GM21576 (cell line): Measurements from ENCODE around the gene DNAJC28.
"Not testable (repeated sequence)": the region's sequence is repeated elsewhere in the genome, so short reads cannot be mapped to it uniquely, and the experiment has no call there.

ENCODE experiments used
- ATAC-seq: cut with Tn5 transposase; IDR thresholded peaks from one replicate; pipeline ENCODE4 v1.9.1; 2021; ENCODE audit warnings: mild to moderate bottlenecking, moderate library complexity; ENCODE audit not compliant: unreplicated experiment

DNAJC28 gene, protein sequence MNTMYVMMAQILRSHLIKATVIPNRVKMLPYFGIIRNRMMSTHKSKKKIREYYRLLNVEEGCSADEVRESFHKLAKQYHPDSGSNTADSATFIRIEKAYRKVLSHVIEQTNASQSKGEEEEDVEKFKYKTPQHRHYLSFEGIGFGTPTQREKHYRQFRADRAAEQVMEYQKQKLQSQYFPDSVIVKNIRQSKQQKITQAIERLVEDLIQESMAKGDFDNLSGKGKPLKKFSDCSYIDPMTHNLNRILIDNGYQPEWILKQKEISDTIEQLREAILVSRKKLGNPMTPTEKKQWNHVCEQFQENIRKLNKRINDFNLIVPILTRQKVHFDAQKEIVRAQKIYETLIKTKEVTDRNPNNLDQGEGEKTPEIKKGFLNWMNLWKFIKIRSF

DNA sequence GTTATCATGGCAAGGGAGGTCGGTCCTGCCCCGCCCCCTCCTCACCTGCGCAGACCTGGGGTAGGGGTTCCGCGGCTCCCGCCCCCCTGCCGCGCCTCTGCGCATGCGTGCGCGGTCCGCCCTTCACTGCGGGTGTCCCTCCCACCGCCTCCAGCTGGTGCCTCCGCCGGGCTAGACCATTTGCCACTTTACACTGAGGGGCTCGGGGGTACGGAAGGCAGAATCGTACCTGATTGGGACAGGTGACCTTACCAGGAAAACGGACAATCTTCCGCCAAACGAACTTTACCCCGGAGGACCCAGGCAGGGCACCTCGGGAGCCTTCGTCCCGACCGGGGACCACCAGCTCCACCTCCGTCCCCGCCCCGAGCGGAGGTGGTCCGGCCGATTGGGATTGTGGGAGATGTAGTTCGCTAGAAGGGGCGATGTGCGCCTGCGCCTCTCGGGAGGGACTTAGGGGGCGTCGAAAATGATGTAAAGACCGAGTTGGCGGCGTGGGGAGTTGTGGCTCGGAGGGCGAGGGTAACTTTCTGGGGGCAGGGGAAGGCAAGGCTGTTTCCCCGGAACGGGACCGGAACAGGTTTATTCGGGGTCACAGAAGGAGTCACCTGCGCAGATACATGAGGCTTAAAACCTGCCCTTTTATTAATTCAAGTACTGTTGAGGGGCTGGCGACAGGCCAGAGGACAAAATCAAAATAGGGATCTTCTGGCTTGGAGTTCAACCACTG, at the start of gene DNAJC28:
Gene DNAJC28 (minus strand): TSS at position 344 of the 730 bp plus-strand sequence. CDS start 2,323 bp downstream, outside the sequence.
- peak; percentile 97 for ATAC-seq

DNA sequence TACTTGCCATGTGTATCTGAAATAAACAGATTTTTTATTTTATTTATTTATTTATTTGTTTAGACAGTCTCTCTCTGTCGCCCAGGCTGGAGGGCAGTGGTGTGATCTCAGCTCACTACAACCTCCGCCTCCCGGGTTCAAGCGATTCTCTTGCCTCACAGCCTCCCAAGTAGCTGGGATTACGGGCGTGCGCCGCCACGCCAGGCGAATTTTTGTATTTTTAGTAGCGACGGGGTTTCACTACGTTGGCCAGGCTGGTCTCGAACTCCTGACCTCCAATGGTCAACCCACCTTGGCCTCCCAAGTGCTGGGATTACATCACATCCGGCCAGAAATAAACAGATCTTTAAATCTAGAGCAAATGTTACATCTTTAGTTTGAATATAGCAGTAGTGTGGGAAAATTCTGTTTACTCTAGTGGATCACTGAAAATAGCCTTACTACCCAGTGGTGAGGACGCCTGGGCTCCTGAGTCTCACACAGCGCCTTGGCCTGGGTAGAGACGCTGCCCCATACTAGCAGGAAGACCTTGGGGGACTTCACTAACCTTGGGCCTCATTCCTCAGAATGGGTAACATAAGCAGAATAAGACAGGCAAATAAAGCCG, 49.7 kb upstream of the DNAJC28 start:
- ATAC-seq, result no peak

DNA sequence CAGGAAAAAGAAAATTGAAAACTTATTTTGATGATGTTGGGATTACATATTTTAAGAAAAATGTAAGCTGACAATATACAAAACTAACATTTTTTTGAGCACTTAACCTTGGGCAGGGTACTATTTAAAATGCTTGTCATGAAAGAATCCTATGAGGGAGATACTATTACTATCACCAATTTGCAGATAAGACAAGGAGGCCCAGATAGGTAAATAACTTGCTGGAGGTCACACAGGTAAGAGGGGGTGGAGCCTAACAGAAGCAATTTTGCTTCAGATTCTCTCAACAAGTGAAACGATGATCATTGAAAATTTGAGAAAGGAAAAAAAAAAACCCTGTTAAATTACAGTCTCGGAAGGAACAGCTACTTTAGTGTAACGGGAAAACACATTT, 49.2 kb upstream of the DNAJC28 start:
- ATAC-seq, result no peak

DNA sequence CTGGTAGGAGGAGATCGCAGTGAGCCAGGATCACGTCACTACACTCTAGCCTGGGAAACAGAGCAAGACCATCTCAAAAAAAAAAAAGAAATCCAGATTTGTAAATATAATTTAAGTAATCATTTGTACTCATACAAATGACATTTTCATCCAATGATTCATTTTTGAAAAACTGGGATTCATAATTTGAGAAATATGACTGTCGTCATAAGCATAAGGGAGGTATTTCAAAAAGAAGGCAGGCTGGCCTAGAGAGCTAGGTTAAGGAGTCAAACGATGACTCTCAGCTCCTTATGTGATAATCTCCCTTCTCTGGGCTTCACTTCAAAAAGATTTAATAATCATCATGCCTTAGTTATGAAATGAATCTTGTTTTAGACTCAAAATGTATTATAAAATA, 48.1 kb upstream of the DNAJC28 start:
- no peak for ATAC-seq

DNA sequence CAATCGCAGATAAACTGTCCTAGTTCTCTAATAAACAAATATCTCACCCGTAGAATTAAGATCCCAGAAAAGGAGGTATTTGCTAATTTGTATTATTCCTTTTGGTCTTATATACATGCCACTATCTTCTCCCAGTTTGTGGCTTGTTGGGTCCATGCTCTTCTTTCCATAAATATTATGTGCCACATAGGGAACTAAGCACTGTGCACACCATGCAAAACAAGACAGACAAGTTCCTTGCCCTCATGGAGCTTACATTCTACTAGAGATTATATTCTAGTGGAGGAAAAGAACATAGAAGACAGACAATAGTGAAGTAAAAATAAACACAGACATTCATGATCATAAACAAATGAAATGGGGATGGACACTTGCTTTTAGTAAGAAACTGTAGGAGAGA, 45.7 kb upstream of the DNAJC28 start:
- no peak for ATAC-seq

- no peak for ATAC-seq
These were observed 39.5 kb upstream of the DNAJC28 start for GRCh38 chr21:33531007-33531406.

DNA sequence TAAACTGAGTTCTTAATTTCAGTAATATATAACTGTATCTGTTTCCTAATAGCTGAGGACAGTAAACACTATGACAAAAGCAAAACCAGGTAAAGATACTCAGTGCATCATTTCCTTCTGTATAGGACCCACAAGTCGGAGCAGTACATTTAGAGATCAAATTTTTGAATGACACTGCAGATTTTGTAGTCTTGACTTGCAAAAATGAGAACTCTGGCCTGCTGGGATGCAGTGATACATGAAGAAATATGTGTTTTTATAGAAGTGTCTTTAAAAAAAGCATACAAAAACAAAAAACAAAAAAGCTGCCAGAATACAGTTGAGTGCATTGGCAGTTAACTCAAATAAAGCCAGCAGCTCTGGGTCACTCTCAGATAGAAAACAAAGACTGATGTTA, 31.4 kb upstream of the DNAJC28 start:
- no peak for ATAC-seq

GRCh38 chr21:33522297-33522952, 30.9 kb upstream of the DNAJC28 start:
- no peak for ATAC-seq

DNA sequence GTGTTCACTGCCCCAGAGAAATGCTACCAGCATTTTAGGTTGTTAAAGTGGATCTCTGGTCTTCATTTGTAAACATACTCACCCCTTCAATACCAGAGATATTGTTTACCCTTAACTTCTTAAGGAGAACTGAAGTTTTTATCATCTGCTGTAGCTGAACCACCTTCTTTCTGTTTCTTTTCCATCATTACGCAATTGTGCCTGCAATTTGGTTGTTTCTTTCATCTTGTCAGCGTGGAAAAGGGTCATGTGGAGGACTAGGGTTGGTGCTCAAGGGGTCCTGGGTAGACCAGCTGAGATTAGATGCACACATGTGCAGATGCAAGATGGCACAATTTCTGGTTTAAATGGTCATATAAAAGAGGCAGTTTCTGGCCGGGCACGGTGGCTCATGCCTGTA, 27.4 kb upstream of the DNAJC28 start:
- ATAC-seq, result no peak

DNA sequence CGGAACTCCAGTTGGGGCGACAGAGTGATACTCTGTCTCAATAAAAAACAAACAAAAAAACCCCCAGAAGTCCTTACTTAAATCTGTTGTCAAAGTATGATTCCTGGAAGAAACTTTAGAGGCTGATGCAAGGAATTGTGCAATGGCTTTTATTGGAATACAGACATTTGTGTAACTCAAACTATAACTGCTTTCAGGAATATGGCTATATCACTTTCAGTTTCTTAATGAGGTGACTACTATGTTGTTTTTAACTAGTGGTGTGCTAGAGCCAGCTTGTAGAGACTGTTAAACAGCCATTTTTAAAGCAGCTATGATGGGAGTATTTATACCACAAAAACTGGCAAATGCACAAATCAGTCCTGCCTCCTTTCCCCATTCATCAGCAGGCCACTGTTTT, 22.7 kb upstream of the DNAJC28 start:
- no peak for ATAC-seq

DNA sequence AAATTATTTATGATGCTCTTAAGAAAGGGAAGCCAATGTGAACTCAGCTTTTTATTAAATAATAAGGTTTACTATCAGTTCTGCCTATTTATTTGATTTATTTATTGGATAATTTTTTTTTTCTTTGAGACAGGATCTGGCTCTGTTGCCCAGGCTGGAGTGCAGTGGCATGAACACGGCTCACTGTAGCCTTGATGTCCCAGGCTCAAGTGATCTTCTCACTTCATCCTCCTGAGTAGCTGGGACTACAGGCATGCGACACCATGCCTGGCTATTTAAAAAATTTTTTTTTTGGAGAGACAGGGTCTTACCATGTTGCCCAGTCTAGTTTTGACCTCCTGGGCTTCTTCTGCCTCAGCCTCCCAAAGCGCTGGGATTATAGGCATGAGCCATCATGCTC, 21.0 kb upstream of the DNAJC28 start:
- ATAC-seq, result no peak

DNA sequence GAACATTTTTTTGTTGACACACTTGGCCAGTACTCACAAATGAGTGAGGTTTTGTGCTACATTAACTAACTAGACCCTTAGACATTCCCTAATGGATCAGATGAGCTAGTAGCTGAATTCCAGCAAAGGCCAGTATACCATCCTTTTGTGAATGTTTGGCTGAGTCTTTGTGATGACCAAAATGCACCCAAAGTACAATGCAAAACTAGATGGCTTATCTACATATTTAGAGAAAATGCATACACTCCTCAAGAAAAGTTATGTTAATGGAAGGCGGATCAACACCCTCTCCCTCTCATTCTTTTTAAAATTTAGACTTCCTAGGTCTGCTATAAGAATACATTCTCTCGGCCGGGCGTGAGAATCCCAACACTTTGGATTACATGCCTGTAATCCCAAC, 20.1 kb upstream of the DNAJC28 start:
- no peak for ATAC-seq

- ATAC-seq, result no peak
These were observed 19.3 kb upstream of the DNAJC28 start for GRCh38 chr21:33510826-33511225.

DNA sequence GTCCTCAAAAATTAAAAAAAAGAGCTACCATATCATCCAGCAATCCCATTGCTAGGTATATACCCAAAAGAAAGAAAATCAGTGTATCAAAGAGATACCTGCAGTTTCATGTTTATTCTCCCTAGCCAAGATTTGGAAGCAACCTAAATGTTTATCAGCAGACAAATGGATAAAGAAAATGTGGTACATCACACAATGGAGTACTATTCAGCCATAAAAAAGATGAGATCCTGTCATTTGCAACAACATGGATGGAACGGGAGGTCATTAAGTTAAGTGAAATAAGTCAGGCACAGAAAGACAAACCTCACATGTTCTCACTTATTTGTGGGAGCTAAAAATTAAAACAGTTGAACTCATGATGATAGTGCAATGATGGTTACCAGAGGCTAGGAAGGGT, 15.5 kb upstream of the DNAJC28 start:
- not testable (repeated sequence) for ATAC-seq

GRCh38 chr21:33505833-33506232, 14.3 kb upstream of the DNAJC28 start:
- ATAC-seq, result no peak

DNA sequence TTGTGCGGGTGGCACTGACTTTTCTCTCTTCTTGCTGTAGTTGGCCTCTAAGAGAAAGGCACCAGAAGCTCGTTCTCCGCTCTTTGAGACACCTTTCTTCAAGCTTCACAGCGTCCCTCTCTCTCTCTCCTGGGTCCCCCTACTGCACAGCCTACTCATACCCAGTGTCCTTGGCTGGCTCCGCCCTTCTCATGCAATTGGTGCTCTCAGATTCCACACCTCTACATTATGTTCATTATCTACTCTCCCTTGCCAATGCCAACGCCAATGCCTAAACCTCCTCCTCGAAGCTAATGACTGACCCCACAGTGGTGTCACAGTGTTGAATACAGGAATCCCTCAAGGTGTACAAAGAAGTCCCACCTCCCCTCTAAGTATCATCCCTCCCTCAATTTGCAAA, 4.8 kb upstream of the DNAJC28 start:
- no peak for ATAC-seq

DNA sequence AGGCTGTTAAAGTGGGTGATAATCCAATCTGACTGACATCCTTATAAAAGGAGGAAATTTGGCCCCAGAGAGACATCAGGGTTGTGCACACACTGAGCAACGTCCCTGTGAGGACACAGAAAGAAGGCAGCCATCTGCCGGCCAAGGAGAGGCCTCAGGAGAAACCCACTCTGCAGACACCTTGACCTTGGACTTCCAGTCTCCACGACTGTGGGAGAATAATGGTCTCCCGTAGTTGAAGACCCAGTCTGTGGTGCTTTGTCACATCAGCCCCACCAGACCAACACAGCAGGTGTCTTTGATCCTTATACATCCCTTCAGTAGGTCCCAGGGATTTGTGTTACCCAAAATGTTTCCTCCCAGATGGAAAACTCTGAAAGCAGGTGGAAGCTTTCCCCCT, 4.2 kb upstream of the DNAJC28 start:
- ATAC-seq, result no peak

- no peak for ATAC-seq
These were observed 2.2 kb upstream of the DNAJC28 start for GRCh38 chr21:33493756-33494155.

- ATAC-seq, result no peak
These were observed 1.1 kb upstream of the DNAJC28 start for GRCh38 chr21:33492571-33492970.

GRCh38 chr21:33490991-33491372, 534 bp downstream of the DNAJC28 start:
- ATAC-seq, result no peak

DNA sequence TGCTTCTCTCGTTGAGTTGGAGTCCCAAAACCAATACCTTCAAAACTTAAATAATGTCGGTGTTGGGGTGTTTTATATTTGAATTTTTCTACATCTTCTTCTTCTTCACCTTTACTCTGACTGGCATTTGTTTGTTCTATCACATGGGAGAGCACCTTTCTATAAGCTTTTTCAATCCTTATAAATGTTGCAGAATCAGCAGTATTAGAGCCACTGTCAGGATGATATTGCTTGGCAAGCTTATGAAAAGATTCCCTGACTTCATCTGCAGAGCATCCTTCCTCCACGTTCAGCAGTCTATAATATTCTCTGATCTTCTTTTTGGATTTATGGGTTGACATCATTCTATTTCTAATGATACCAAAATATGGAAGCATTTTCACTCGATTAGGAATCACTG, 2.6 kb downstream of the DNAJC28 start:
- no peak for ATAC-seq
